Activated CD8-positive, alpha-beta T cell treated with anti-CD3 and anti-CD28 coated beads for 36 hours (primary cell): ENCODE results near the gene SOX15. TPM values are rescaled to one million over a fixed set of nuclear protein-coding genes. Genes with fewer than 3 reads are reported as not detected.
"Not testable (repeated sequence)": the region's sequence is repeated elsewhere in the genome, so short reads cannot be mapped to it uniquely, and the experiment has no call there.

Source experiments
- ATAC-seq: fragments of 200-7000 bp; cut with Tn5 transposase; one replicate; pipeline ENCODE4 v1.10.0; 2021; ENCODE audit warnings: mild to moderate bottlenecking, moderate library complexity
- CTCF ChIA-PET: fragments of 350-600 bp; sonication (Branson Sonifier 250); formaldehyde crosslinking; loops from one replicate; lab custom pipeline; 2021; ENCODE audit warnings: antibody characterized with exemption; lab: Charles Lee
- POLR2A ChIA-PET: fragments of 350-600 bp; sonication (Branson Sonifier 250); formaldehyde crosslinking; loops from one replicate; lab custom pipeline; 2021; ENCODE audit warnings: antibody characterized with exemption; lab: Charles Lee
- DNase-seq: peaks from one replicate; pipeline ENCODE4 v3.0.0-alpha.2; 2020
- H3K27ac Mint-ChIP-seq: one replicate; pipeline ENCODE4 v1.8.0; 2021; ENCODE audit warnings: mild to moderate bottlenecking, mixed read lengths
- H3K27me3 Mint-ChIP-seq: one replicate; pipeline ENCODE4 v1.8.0; 2021; ENCODE audit warnings: mixed read lengths
- H3K36me3 Mint-ChIP-seq: one replicate; pipeline ENCODE4 v1.8.0; 2021; ENCODE audit warnings: low read depth, mixed read lengths
- H3K4me1 Mint-ChIP-seq: one replicate; pipeline ENCODE4 v1.8.0; 2021; ENCODE audit warnings: low read depth, mixed read lengths
- H3K4me3 Mint-ChIP-seq: one replicate; pipeline ENCODE4 v1.8.0; 2021; ENCODE audit warnings: mild to moderate bottlenecking, moderate library complexity, mixed read lengths
- H3K9me3 Mint-ChIP-seq: one replicate; pipeline ENCODE4 v1.8.0; 2021; ENCODE audit warnings: mixed read lengths
- CTCF ChIP-seq: fragments of 200-600 bp; IDR thresholded peaks from one replicate; pipeline ENCODE4 v1.8.0; 2022; ENCODE audit warnings: antibody characterized with exemption, mild to moderate bottlenecking
- intact Hi-C: fragments of 100-400 bp; cut with micrococcal nuclease; formaldehyde crosslinking; loops from one replicate; pipeline ENCODE4 v1.10.0; 2022
- total RNA-seq, 2 experiments: library from RNA; stranded (reverse); gene quantifications; one replicate each; pipeline ENCODE4 v1.2.3, GENCODE V29; 2021

The SOX15 gene
- total RNA-seq, 2 experiments from 2014 or later: 0.25 TPM; not detected in 1

GRCh38 chr17:7612294-7612640, 22.4 kb upstream of the SOX15 start:
- Mint-ChIP-seq H3K27ac (no peak overlapping the region), H3K27me3 (no peaks in the 10 kb centered on the region), H3K4me3 (peak overlapping the region; percentile 6), H3K9me3 (no peaks in the 10 kb centered on the region), H3K4me1 (peaks cover 34% of the 10 kb centered on the region), H3K36me3 (peaks cover 7% of the 10 kb centered on the region)
- intact Hi-C loops: no loop called here
- no peak for TF ChIP-seq CTCF
- ATAC-seq: no peak
- CTCF ChIA-PET: interaction anchor here (1.2 to 3.1 kb wide), 4 partner anchors 22 to 89 kb away, joined by 3 to 15 read pairs (median 4); partner anchors contain the start of genes SOX15 and TP53
- DNase-seq: no peak
- POLR2A ChIA-PET: interaction anchor here (0.5 to 0.9 kb wide), 3 partner anchors 104 to 163 kb away, joined by 3 to 4 read pairs (median 3); no protein-coding TSS in a partner anchor

GRCh38 chr17:7611635-7612293, 21.9 kb upstream of the SOX15 start:
- Mint-ChIP-seq H3K4me3 (peak overlapping the region; percentile 6), H3K36me3 (peaks cover 7% of the 10 kb centered on the region), H3K9me3 (no peaks in the 10 kb centered on the region), H3K27ac (no peak overlapping the region), H3K27me3 (no peaks in the 10 kb centered on the region), H3K4me1 (peaks cover 34% of the 10 kb centered on the region)
- ChIA-PET POLR2A (interaction anchor here (0.6 to 0.9 kb wide), 3 partner anchors 103 to 636 kb away, joined by 3 to 4 read pairs (median 3); partner anchors contain the start of gene CTC1), CTCF (interaction anchor here (1.0 to 3.1 kb wide), 5 partner anchors 14 to 88 kb away, joined by 3 to 15 read pairs (median 3); partner anchors contain the start of genes SOX15 and TP53)
- TF ChIP-seq CTCF: no peak
- DNase-seq: no peak
- intact Hi-C loops: no loop called here
- ATAC-seq: no peak

- Mint-ChIP-seq H3K4me3 (no peak overlapping the region), H3K27ac (no peak overlapping the region), H3K36me3 (peaks cover 7% of the 10 kb centered on the region), H3K27me3 (no peaks in the 10 kb centered on the region), H3K9me3 (no peaks in the 10 kb centered on the region), H3K4me1 (peaks cover 37% of the 10 kb centered on the region)
- ATAC-seq (no peak), DNase-seq (no peak)
- no peak for TF ChIP-seq CTCF
- CTCF ChIA-PET: interaction anchor here (1.0 kb wide), 1 partner anchor 13 kb away, joined by 3 read pairs; no protein-coding TSS in a partner anchor
- POLR2A ChIA-PET: interaction anchor here (1.9 kb wide), 1 partner anchor 15 kb away, joined by 7 read pairs; no protein-coding TSS in a partner anchor
- intact Hi-C loops: no loop called here
Observed at GRCh38 chr17:7610641-7611040, 20.7 kb upstream of the SOX15 start.

- POLR2A ChIA-PET: interaction anchor here (0.7 to 1.5 kb wide), 2 partner anchors 8 to 73 kb away, joined by 3 to 4 read pairs; no protein-coding TSS in a partner anchor
- TF ChIP-seq CTCF: no peak
- Mint-ChIP-seq H3K9me3 (no peaks in the 10 kb centered on the region), H3K4me3 (no peak overlapping the region), H3K27ac (no peak overlapping the region), H3K36me3 (peaks cover 19% of the 10 kb centered on the region), H3K27me3 (no peaks in the 10 kb centered on the region), H3K4me1 (peaks cover 15% of the 10 kb centered on the region)
- CTCF ChIA-PET: interaction anchor here (0.9 to 1.1 kb wide), 2 partner anchors 9 to 18 kb away, joined by 3 to 4 read pairs; no protein-coding TSS in a partner anchor
- ATAC-seq (no peak), DNase-seq (no peak)
- intact Hi-C loops: no loop called here
Observed at GRCh38 chr17:7606280-7606679, 16.4 kb upstream of the SOX15 start.

- H3K4me1 Mint-ChIP-seq, H3K27ac Mint-ChIP-seq, POLR2A ChIA-PET, H3K27me3 Mint-ChIP-seq, H3K9me3 Mint-ChIP-seq, ATAC-seq, intact Hi-C loops, H3K4me3 Mint-ChIP-seq, DNase-seq: not testable (repeated sequence)
- CTCF ChIA-PET: interaction anchor here (0.6 kb wide), 2 partner anchors 13 to 82 kb away, joined by 3 read pairs; no protein-coding TSS in a partner anchor
- H3K36me3 Mint-ChIP-seq: peaks cover 41% of the 10 kb centered on the region
Observed at GRCh38 chr17:7597561-7597960, 7.7 kb upstream of the SOX15 start.
